GM19025 (cell line): ENCODE measurements around the gene DHX32.

ENCODE experiments used
- ATAC-seq: cut with Tn5 transposase; IDR thresholded peaks from one replicate; pipeline ENCODE4 v1.9.1; 2021; ENCODE audit warnings: mild to moderate bottlenecking, low read depth, moderate library complexity; ENCODE audit not compliant: unreplicated experiment

DHX32 gene

GRCh38 chr10:125816548-125816947 lies 64.5 kb downstream of the DHX32 start:
- no peak for ATAC-seq

GRCh38 chr10:125815764-125816163 lies 65.3 kb downstream of the DHX32 start:
- ATAC-seq = no peak

GRCh38 chr10:125812128-125812750 lies 68.9 kb downstream of the DHX32 start:
- ATAC-seq = no peak

- no peak for ATAC-seq
Measured at GRCh38 chr10:125811251-125811650, 69.8 kb downstream of the DHX32 start.

GRCh38 chr10:125808047-125808446 lies 73.0 kb downstream of the DHX32 start:
- ATAC-seq = no peak

- ATAC-seq = no peak
Measured at GRCh38 chr10:125802739-125803138, 78.4 kb downstream of the DHX32 start.

GRCh38 chr10:125802131-125802530 lies 79.0 kb downstream of the DHX32 start:
- ATAC-seq = no peak

- no peak for ATAC-seq
Measured at GRCh38 chr10:125801574-125801973, 79.5 kb downstream of the DHX32 start.

GRCh38 chr10:125799451-125800182 lies 81.5 kb downstream of the DHX32 start:
- ATAC-seq = no peak

GRCh38 chr10:125797994-125798662 lies 83.0 kb downstream of the DHX32 start:
- ATAC-seq = no peak

GRCh38 chr10:125797424-125797823 lies 83.7 kb downstream of the DHX32 start:
- no peak for ATAC-seq

GRCh38 chr10:125795637-125796190 lies 85.4 kb downstream of the DHX32 start:
- no peak for ATAC-seq

- ATAC-seq = no peak
Measured at GRCh38 chr10:125795128-125795527, 86.0 kb downstream of the DHX32 start.

- no peak for ATAC-seq
Measured at GRCh38 chr10:125792342-125793300, 88.5 kb downstream of the DHX32 start.

GRCh38 chr10:125788156-125789034 lies 92.7 kb downstream of the DHX32 start:
- ATAC-seq = no peak
